DND-41 (cell line): Measurements from ENCODE around the gene ST14.
"Not testable (repeated sequence)": the region's sequence is repeated elsewhere in the genome, so short reads cannot be mapped to it uniquely, and the experiment has no call there.

ENCODE experiments used
- ATAC-seq: fragments of 200-7000 bp; cut with Tn5 transposase; 3 replicates; pipeline ENCODE4 v1.9.1; 2021; ENCODE audit warnings: low read depth; ENCODE audit not compliant: insufficient read depth
- DNase-seq: peaks from one replicate; pipeline ENCODE4 v3.0.0-alpha.2; 2020
- H2AFZ ChIP-seq: 2 replicates; pipeline ENCODE4 v1.6.0; 2012; ENCODE audit warnings: low read depth, low read length
- H3K27ac ChIP-seq: 2 replicates; pipeline ENCODE4 v1.5.1; 2012; ENCODE audit warnings: low read length, inconsistent platforms
- H3K27me3 ChIP-seq: fragments of 200-600 bp; sonication (generic); 2 replicates; pipeline ENCODE4 v1.6.0; 2012; ENCODE audit warnings: low read length, mild to moderate bottlenecking, inconsistent platforms; ENCODE audit not compliant: insufficient read depth, poor library complexity
- H3K36me3 ChIP-seq: 2 replicates; pipeline ENCODE4 v1.5.1; 2012; ENCODE audit warnings: low read length, inconsistent platforms; ENCODE audit not compliant: insufficient read depth
- H3K4me1 ChIP-seq: 2 replicates; pipeline ENCODE4 v1.5.1; 2012; ENCODE audit warnings: mild to moderate bottlenecking, low read length; ENCODE audit not compliant: insufficient read depth
- H3K4me2 ChIP-seq: 2 replicates; pipeline ENCODE4 v1.6.0; 2012; ENCODE audit warnings: mild to moderate bottlenecking, moderate library complexity, low read length, inconsistent platforms; ENCODE audit not compliant: insufficient read depth
- H3K4me3 ChIP-seq, 2 experiments: fragments of 200-600 bp in 1 of 2; shearing (Covaris generic) in 1 of 2; 2 replicates each; pipeline ENCODE4 v1.5.1; 2012 to 2016; ENCODE audit warnings: inconsistent platforms in 2 of 2, low read length in 2 of 2, mild to moderate bottlenecking in 2 of 2, low read depth in 1 of 2, moderate library complexity in 1 of 2
- H3K79me2 ChIP-seq: 2 replicates; pipeline ENCODE4 v1.6.0; 2012; ENCODE audit warnings: low read length, inconsistent platforms; ENCODE audit not compliant: insufficient read depth
- H3K9ac ChIP-seq: 2 replicates; pipeline ENCODE4 v1.6.0; 2012; ENCODE audit warnings: low read depth, mild to moderate bottlenecking, inconsistent platforms, low read length, moderate library complexity
- H3K9me3 ChIP-seq: 2 replicates; pipeline ENCODE4 v1.5.1; 2012; ENCODE audit warnings: low read length, moderate library complexity, mild to moderate bottlenecking, inconsistent platforms; ENCODE audit not compliant: insufficient read depth, severe bottlenecking
- H4K20me1 ChIP-seq: 2 replicates; pipeline ENCODE4 v1.6.0; 2012; ENCODE audit warnings: low read length; ENCODE audit not compliant: insufficient read depth
- EZH2 ChIP-seq: IDR thresholded peaks from 3 replicates; pipeline ENCODE4 v1.6.1; 2012; ENCODE audit warnings: borderline replicate concordance, low read depth, mild to moderate bottlenecking, moderate library complexity, low read length, inconsistent platforms; ENCODE audit not compliant: severe bottlenecking
- TF ChIP-seq, protein P1 (sequence below): IDR thresholded peaks from 2 replicates; pipeline ENCODE4 v1.5.1; 2012; ENCODE audit warnings: borderline replicate concordance, low read length, moderate library complexity, mild to moderate bottlenecking; ENCODE audit not compliant: poor library complexity, severe bottlenecking; ENCODE audit errors: extremely low read depth

The ST14 gene

GRCh38 chr11:130247319-130247718, 87.7 kb downstream of the ST14 start:
- 0 out of 2 replicates have a peak, but pooled peaks cover 2% of the 10 kb centered on the region for H3K4me1 ChIP-seq
- no peak overlapping the region for H3K27ac ChIP-seq
- no peak overlapping the region for H2AFZ ChIP-seq
- TF ChIP-seq, protein P1, sequence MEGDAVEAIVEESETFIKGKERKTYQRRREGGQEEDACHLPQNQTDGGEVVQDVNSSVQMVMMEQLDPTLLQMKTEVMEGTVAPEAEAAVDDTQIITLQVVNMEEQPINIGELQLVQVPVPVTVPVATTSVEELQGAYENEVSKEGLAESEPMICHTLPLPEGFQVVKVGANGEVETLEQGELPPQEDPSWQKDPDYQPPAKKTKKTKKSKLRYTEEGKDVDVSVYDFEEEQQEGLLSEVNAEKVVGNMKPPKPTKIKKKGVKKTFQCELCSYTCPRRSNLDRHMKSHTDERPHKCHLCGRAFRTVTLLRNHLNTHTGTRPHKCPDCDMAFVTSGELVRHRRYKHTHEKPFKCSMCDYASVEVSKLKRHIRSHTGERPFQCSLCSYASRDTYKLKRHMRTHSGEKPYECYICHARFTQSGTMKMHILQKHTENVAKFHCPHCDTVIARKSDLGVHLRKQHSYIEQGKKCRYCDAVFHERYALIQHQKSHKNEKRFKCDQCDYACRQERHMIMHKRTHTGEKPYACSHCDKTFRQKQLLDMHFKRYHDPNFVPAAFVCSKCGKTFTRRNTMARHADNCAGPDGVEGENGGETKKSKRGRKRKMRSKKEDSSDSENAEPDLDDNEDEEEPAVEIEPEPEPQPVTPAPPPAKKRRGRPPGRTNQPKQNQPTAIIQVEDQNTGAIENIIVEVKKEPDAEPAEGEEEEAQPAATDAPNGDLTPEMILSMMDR = no peak
- TF ChIP-seq EZH2 = no peak
- no peak for DNase-seq
- peaks cover 50% of the 10 kb centered on the region for H4K20me1 ChIP-seq
- peaks cover 25% of the 10 kb centered on the region for H3K36me3 ChIP-seq
- H3K9ac ChIP-seq = no peak overlapping the region
- no peaks in the 10 kb centered on the region for H3K9me3 ChIP-seq
- no peaks in the 10 kb centered on the region for H3K27me3 ChIP-seq
- peaks cover 88% of the 10 kb centered on the region for H3K79me2 ChIP-seq
- no peak overlapping the region for H3K4me2 ChIP-seq
- no peak overlapping the region for H3K4me3 ChIP-seq
- ATAC-seq = no peak

- ATAC-seq (no peak), DNase-seq (no peak)
- no peaks in the 10 kb centered on the region for H3K9me3 ChIP-seq
- no peak overlapping the region for H3K4me2 ChIP-seq
- no peak overlapping the region for H3K4me3 ChIP-seq
- no peak overlapping the region for H3K27ac ChIP-seq
- H3K36me3 ChIP-seq = peaks cover 25% of the 10 kb centered on the region
- H2AFZ ChIP-seq = no peak overlapping the region
- 0 out of 2 replicates have a peak, but pooled peaks cover 2% of the 10 kb centered on the region for H3K4me1 ChIP-seq
- no peak overlapping the region for H3K9ac ChIP-seq
- TF ChIP-seq EZH2 = no peak
- TF ChIP-seq, protein P1 = no peak
- peaks cover 45% of the 10 kb centered on the region for H4K20me1 ChIP-seq
- peaks cover 86% of the 10 kb centered on the region for H3K79me2 ChIP-seq
- H3K27me3 ChIP-seq = no peaks in the 10 kb centered on the region
Observed at GRCh38 chr11:130249371-130249770, 89.8 kb downstream of the ST14 start.

GRCh38 chr11:130249929-130250328, 90.3 kb downstream of the ST14 start:
- not testable (repeated sequence) for H3K4me3 ChIP-seq

GRCh38 chr11:130251763-130252162, 92.2 kb downstream of the ST14 start:
- H3K4me1 ChIP-seq, H2AFZ ChIP-seq, H3K9me3 ChIP-seq, H3K4me3 ChIP-seq, H3K9ac ChIP-seq, DNase-seq, H3K4me2 ChIP-seq, H3K27me3 ChIP-seq, ATAC-seq, H3K27ac ChIP-seq: not testable (repeated sequence)
- H3K79me2 ChIP-seq = peaks cover 78% of the 10 kb centered on the region
- H4K20me1 ChIP-seq = peaks cover 27% of the 10 kb centered on the region
- H3K36me3 ChIP-seq = peaks cover 30% of the 10 kb centered on the region

More at GRCh38 chr11:130249929-130250328, 90.3 kb downstream of the ST14 start:
- not testable (repeated sequence) for ATAC-seq, H3K9ac ChIP-seq, DNase-seq, H3K27ac ChIP-seq, H3K4me2 ChIP-seq, H3K4me1 ChIP-seq, H3K27me3 ChIP-seq, H3K9me3 ChIP-seq, H2AFZ ChIP-seq
- H3K79me2 ChIP-seq = peaks cover 81% of the 10 kb centered on the region
- H3K36me3 ChIP-seq = peaks cover 24% of the 10 kb centered on the region
- H4K20me1 ChIP-seq = peaks cover 42% of the 10 kb centered on the region
